Panc1 (cell line): ENCODE data around the gene AHDC1. TPM values are rescaled to one million over a fixed set of nuclear protein-coding genes. Genes with fewer than 3 reads are reported as not detected.

Source experiments
- ATAC-seq: fragments of 200-7000 bp; cut with Tn5 transposase; 2 replicates; pipeline ENCODE4 v1.9.1; 2020; ENCODE audit warnings: mild to moderate bottlenecking, moderate library complexity
- BruUV-seq: library from RNA; stranded (reverse); fragments of 400-500 nt; replicated peaks from 2 replicates; lab custom pipeline; 2021; lab: Mats Ljungman, UMichigan
- CTCF ChIA-PET: fragments of 300-600 bp; sonication (Branson Sonifier 250); formaldehyde crosslinking; loops from one replicate; lab custom pipeline; 2022; ENCODE audit warnings: antibody characterized with exemption; lab: Charles Lee
- POLR2A ChIA-PET: fragments of 300-600 bp; sonication (Branson Sonifier 250); formaldehyde crosslinking; loops from one replicate; lab custom pipeline; 2022; ENCODE audit warnings: antibody characterized with exemption; lab: Charles Lee
- DNase-seq: peaks from one replicate; pipeline ENCODE4 v3.0.0-alpha.2; 2010; ENCODE audit warnings: low read depth, low spot score
- H3K27ac ChIP-seq: 2 replicates; pipeline ENCODE4 v1.5.1; 2011; ENCODE audit warnings: mild to moderate bottlenecking, low read length, inconsistent platforms
- H3K27me3 ChIP-seq: fragments of 200-500 bp; sonication (Bioruptor generic); 2 replicates; pipeline ENCODE4 v1.6.0; 2014; ENCODE audit warnings: low read length, inconsistent platforms; ENCODE audit not compliant: control insufficient read depth, insufficient read depth
- H3K36me3 ChIP-seq: fragments of 200-500 bp; sonication (Bioruptor generic); 2 replicates; pipeline ENCODE4 v1.5.1; 2014; ENCODE audit warnings: inconsistent platforms, mild to moderate bottlenecking, low read length, moderate library complexity; ENCODE audit not compliant: control insufficient read depth, insufficient read depth
- H3K4me1 ChIP-seq: 2 replicates; pipeline ENCODE4 v1.5.1; 2011; ENCODE audit warnings: inconsistent platforms, mild to moderate bottlenecking, low read length, moderate library complexity; ENCODE audit not compliant: control insufficient read depth, insufficient read depth
- H3K4me3 ChIP-seq, 2 experiments: 2 replicates each; pipeline ENCODE4 v1.5.1; 2011 to 2012; ENCODE audit warnings: low read depth in 2 of 2, low read length in 2 of 2, mild to moderate bottlenecking in 2 of 2, inconsistent platforms in 1 of 2, moderate library complexity in 1 of 2
- H3K9me3 ChIP-seq: fragments of 200-500 bp; sonication (Bioruptor generic); 2 replicates; pipeline ENCODE4 v1.5.1; 2014; ENCODE audit warnings: low read depth, mild to moderate bottlenecking, inconsistent platforms, low read length, moderate library complexity; ENCODE audit not compliant: control insufficient read depth, insufficient read depth
- POLR2AphosphoS5 ChIP-seq: IDR thresholded peaks from 2 replicates; pipeline ENCODE4 v1.6.1; 2012; ENCODE audit warnings: mild to moderate bottlenecking, low read depth, low read length, moderate library complexity
- TCF7L2 ChIP-seq: IDR thresholded peaks from 2 replicates; pipeline ENCODE4 v1.6.1; 2011; ENCODE audit warnings: mild to moderate bottlenecking, low read depth, low read length, inconsistent platforms
- in situ Hi-C: cut with HindIII; loops from 2 replicates; pipeline ENCODE4 v1.10.0; 2016; ENCODE audit warnings: low sequenced_read_pairs, low pct_unique_long_range_greater_than_20kb
- intact Hi-C: fragments of 100-400 bp; cut with micrococcal nuclease; formaldehyde crosslinking; loops from one replicate; pipeline ENCODE4 v1.10.0; 2022; ENCODE audit not compliant: unreplicated experiment
- total RNA-seq: library from RNA; stranded (reverse); gene quantifications from one replicate; pipeline ENCODE4 v1.2.1, GENCODE V29; 2021; ENCODE audit not compliant: unreplicated experiment
- TF ChIP-seq, protein P1 (sequence below): fragments of 450-650 bp; IDR thresholded peaks from 2 replicates; pipeline ENCODE4 v1.5.1; 2017; ENCODE audit warnings: mild to moderate bottlenecking
- TF ChIP-seq, protein P2 (sequence below), 2 experiments: IDR thresholded peaks; 2 replicates each; pipeline ENCODE4 v1.6.1; 2011 to 2012; ENCODE audit warnings: low read depth in 2 of 2, control low read depth in 1 of 2, low read length in 1 of 2, mild to moderate bottlenecking in 1 of 2, moderate library complexity in 1 of 2; ENCODE audit not compliant: insufficient read depth in 1 of 2

The AHDC1 gene
- total RNA-seq, 1 experiment from 2014 or later = 47.1 TPM

DNA sequence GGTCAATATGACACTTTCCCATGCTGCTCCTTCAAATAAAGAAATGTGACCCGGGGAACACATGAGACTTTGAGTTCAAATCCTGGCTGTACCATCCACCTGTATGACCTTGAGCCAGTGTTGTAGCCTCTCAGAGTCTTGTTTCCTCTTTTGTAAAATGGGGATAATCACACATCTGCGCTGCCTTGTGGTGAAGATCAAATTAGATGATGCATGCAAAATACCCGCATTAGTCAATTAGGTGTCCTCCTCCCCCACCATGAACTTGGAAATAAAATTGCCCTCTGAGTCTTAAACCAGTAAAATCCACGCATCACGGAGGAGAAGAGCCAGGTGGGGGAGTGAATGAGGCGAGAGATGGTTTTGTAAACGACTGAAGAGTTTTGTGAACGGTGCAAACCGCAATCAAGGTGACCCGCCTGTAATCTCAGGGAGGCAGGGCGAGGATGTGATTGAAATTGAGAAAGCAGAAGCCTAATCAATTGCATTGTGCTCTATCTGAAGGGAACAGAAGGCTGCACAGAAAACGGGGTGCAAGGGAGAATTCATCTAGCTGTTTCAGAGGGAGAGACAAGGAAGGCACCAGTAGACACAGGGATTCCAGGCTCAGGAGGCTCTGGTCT, 5.8 kb upstream of the AHDC1 start:
- in situ Hi-C loops = loop anchor here (10.0 kb wide), 1 partner anchor 195 kb away; no protein-coding TSS in a partner anchor
- H3K4me1 ChIP-seq = peaks cover 14% of the 10 kb centered on the region
- no peak for DNase-seq
- no peak overlapping the region for H3K4me3 ChIP-seq
- ChIA-PET POLR2A (no interaction called here), CTCF (no interaction called here)
- TF ChIP-seq POLR2AphosphoS5 = no peak
- TF ChIP-seq, protein P1, sequence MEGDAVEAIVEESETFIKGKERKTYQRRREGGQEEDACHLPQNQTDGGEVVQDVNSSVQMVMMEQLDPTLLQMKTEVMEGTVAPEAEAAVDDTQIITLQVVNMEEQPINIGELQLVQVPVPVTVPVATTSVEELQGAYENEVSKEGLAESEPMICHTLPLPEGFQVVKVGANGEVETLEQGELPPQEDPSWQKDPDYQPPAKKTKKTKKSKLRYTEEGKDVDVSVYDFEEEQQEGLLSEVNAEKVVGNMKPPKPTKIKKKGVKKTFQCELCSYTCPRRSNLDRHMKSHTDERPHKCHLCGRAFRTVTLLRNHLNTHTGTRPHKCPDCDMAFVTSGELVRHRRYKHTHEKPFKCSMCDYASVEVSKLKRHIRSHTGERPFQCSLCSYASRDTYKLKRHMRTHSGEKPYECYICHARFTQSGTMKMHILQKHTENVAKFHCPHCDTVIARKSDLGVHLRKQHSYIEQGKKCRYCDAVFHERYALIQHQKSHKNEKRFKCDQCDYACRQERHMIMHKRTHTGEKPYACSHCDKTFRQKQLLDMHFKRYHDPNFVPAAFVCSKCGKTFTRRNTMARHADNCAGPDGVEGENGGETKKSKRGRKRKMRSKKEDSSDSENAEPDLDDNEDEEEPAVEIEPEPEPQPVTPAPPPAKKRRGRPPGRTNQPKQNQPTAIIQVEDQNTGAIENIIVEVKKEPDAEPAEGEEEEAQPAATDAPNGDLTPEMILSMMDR = no peak
- no peaks in the 10 kb centered on the region for H3K9me3 ChIP-seq
- no peaks in the 10 kb centered on the region for H3K36me3 ChIP-seq
- no peak overlapping the region for H3K27ac ChIP-seq
- no peaks in the 10 kb centered on the region for H3K27me3 ChIP-seq
- intact Hi-C loops = loop anchor here (5.0 kb wide), 3 partner anchors 52 to 217 kb away; partner anchors contain the start of gene GPR3
- no peak for ATAC-seq
- no TSS peak for BruUV-seq

DNA sequence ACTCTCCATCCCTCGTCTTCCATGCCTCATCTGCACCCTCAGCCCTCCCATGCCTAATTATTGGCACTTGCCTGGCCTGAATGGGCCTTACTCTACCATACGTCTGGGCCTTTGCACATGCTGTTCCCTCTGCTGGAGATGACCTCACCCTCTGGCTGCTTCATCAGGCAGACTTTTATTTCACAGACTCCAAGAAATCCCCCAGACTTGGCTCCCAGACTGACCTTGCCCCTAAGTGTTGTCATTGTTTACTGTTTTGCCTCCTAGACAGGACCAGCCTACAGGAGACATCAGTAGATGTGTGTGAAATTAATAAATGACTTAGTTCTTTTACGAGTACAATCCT, 5.2 kb upstream of the AHDC1 start:
- Histone ChIP-seq H3K36me3 (no peaks in the 10 kb centered on the region), H3K9me3 (no peaks in the 10 kb centered on the region), H3K4me1 (peaks cover 16% of the 10 kb centered on the region), H3K27me3 (no peaks in the 10 kb centered on the region), H3K27ac (no peak overlapping the region), H3K4me3 (no peak overlapping the region)
- no peak for TF ChIP-seq POLR2AphosphoS5
- TF ChIP-seq, protein P1 = no peak
- in situ Hi-C loops (loop anchor here (10.0 kb wide), 1 partner anchor 194 kb away; no protein-coding TSS in a partner anchor), intact Hi-C loops (loop anchor here (5.0 kb wide), 3 partner anchors 52 to 217 kb away; partner anchors contain the start of gene GPR3)
- ChIA-PET POLR2A (no interaction called here), CTCF (interaction anchor here (0.6 to 0.7 kb wide), 2 partner anchors 39 to 70 kb away, joined by 4 to 16 read pairs; no protein-coding TSS in a partner anchor)
- DNase-seq (no peak), ATAC-seq (no peak)
- no TSS peak for BruUV-seq

DNA sequence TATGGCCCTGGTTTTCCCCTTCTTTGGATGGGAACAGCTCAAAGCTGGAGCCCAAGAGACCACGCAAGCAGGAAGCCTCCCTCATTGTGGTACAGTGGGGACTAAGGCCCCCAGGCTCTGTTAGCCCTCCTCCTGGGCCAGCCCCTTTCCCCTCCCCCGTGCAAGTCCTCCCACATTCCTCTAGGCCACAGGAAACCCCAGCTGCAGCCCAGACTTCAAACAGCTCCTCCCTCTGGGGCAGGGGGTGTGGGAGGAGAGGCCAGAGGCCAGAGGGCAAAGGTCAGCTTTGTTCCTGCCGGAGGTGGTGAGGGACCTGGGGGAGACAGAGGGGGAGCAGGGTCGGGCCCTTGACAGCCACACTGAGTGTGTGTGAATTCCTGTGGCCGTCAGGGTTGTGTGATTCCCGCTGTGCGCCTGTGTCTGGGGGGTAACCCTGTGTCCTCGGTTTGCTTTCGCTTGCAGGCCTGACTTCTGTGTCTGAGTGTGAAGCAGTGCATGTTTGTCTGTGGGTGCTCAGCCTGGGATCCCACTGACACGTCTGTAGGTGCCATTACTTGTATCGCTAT, 3.4 kb upstream of the AHDC1 start:
- Histone ChIP-seq H3K4me1 (peaks cover 16% of the 10 kb centered on the region), H3K4me3 (no peak overlapping the region), H3K9me3 (no peaks in the 10 kb centered on the region), H3K36me3 (peaks cover 2% of the 10 kb centered on the region; the same call in 1 of the 2 replicates), H3K27me3 (no peaks in the 10 kb centered on the region), H3K27ac (no peak overlapping the region)
- ChIA-PET CTCF (interaction anchor here (0.5 to 1.5 kb wide), 14 partner anchors 9 to 306 kb away, joined by 3 to 14 read pairs (median 4); no protein-coding TSS in a partner anchor), POLR2A (interaction anchor here (0.6 kb wide), 1 partner anchor 736 kb away, joined by 17 read pairs; no protein-coding TSS in a partner anchor)
- TF ChIP-seq, protein P2, sequence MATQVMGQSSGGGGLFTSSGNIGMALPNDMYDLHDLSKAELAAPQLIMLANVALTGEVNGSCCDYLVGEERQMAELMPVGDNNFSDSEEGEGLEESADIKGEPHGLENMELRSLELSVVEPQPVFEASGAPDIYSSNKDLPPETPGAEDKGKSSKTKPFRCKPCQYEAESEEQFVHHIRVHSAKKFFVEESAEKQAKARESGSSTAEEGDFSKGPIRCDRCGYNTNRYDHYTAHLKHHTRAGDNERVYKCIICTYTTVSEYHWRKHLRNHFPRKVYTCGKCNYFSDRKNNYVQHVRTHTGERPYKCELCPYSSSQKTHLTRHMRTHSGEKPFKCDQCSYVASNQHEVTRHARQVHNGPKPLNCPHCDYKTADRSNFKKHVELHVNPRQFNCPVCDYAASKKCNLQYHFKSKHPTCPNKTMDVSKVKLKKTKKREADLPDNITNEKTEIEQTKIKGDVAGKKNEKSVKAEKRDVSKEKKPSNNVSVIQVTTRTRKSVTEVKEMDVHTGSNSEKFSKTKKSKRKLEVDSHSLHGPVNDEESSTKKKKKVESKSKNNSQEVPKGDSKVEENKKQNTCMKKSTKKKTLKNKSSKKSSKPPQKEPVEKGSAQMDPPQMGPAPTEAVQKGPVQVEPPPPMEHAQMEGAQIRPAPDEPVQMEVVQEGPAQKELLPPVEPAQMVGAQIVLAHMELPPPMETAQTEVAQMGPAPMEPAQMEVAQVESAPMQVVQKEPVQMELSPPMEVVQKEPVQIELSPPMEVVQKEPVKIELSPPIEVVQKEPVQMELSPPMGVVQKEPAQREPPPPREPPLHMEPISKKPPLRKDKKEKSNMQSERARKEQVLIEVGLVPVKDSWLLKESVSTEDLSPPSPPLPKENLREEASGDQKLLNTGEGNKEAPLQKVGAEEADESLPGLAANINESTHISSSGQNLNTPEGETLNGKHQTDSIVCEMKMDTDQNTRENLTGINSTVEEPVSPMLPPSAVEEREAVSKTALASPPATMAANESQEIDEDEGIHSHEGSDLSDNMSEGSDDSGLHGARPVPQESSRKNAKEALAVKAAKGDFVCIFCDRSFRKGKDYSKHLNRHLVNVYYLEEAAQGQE (IDR thresholded peaks at IDR 0.05; ENCODE audit: insufficient read depth in 1 of 2, low read depth in 2 of 2, low read length in 1 of 2) = no peak
- no peak for TF ChIP-seq POLR2AphosphoS5
- no peak for TF ChIP-seq TCF7L2
- DNase-seq (no peak), ATAC-seq (no peak)
- intact Hi-C loops = loop anchor here (5.0 kb wide), 3 partner anchors 50 to 215 kb away; partner anchors contain the start of gene GPR3
- BruUV-seq = no TSS peak
- in situ Hi-C loops = loop anchor here (10.0 kb wide), 1 partner anchor 193 kb away; no protein-coding TSS in a partner anchor
